K562 (cell line): ENCODE results near the gene SRM. TPM values are rescaled to one million over a fixed set of nuclear protein-coding genes. Genes with fewer than 3 reads are reported as not detected.

Source experiments
- BHLHE40 ChIP-seq: IDR thresholded peaks from 2 replicates; pipeline ENCODE4 v1.6.1; 2011; ENCODE audit warnings: low read length, improper control_type of control experiment
- C11orf30 ChIP-seq: fragments of 450-650 bp; IDR thresholded peaks from 2 replicates; pipeline ENCODE4 v1.6.1; 2016; ENCODE audit warnings: low read depth, mild to moderate bottlenecking
- EP400 ChIP-seq: fragments of 450-650 bp; IDR thresholded peaks from 2 replicates; pipeline ENCODE4 v1.6.1; 2017; ENCODE audit warnings: antibody characterized with exemption, mild to moderate bottlenecking, moderate library complexity
- KLF16 ChIP-seq: IDR thresholded peaks from 2 replicates; pipeline ENCODE4 v1.6.1; 2016; ENCODE audit warnings: antibody characterized with exemption
- ZBTB43 ChIP-seq: sonication (generic); formaldehyde crosslinking; IDR thresholded peaks from 2 replicates; pipeline ENCODE4 v1.8.0; 2023; ENCODE audit warnings: mild to moderate bottlenecking, missing genetic modification reagents
- ZNF274 ChIP-seq: IDR thresholded peaks from 2 replicates; pipeline ENCODE4 v1.6.1; 2011; ENCODE audit warnings: low read depth, mild to moderate bottlenecking, low read length, moderate library complexity, borderline replicate concordance
- ZNF518B ChIP-seq: fragments of 250-450 bp; sonication (Bioruptor Pico); IDR thresholded peaks from 2 replicates; pipeline ENCODE4 v1.5.0; 2021; ENCODE audit warnings: mild to moderate bottlenecking, moderate library complexity
- ZNF655 ChIP-seq: fragments of 250-450 bp; sonication (Bioruptor Pico); IDR thresholded peaks from 2 replicates; pipeline ENCODE4 v1.5.0; 2021
- ZNF668 ChIP-seq: fragments of 250-450 bp; sonication (Bioruptor Pico); IDR thresholded peaks from 2 replicates; pipeline ENCODE4 v1.8.0; 2022; ENCODE audit warnings: mild to moderate bottlenecking, inconsistent platforms
- ZNF778 ChIP-seq: fragments of 450-650 bp; formaldehyde crosslinking; IDR thresholded peaks from 2 replicates; pipeline ENCODE4 v1.4.0; 2020; ENCODE audit warnings: mild to moderate bottlenecking, moderate library complexity
- polyA plus RNA-seq, 8 experiments: library from polyadenylated mRNA; depleted of rRNA in 4 of 8; stranded (reverse) in 5 of 8; unstranded in 3 of 8; fragments of >200 nt; fragmentation: Nextera tagmentation in 2 of 8; fragmentation: Illumina TruSeq in 1 of 8; extraction: Ambion mirVana in 2 of 8; extraction: Trizol in 1 of 8; gene quantifications; 2 replicates each; pipeline versions ENCODE4 v1.2.1 to v1.2.3, GENCODE V29; 2011 to 2014; ENCODE audit warnings: inconsistent platforms in 1 of 8, missing spikeins in 1 of 8
- total RNA-seq, 7 experiments: library from RNA; depleted of rRNA in 6 of 7; stranded (reverse); fragments of >200 nt in 6 of 7; fragmentation: Illumina TruSeq in 2 of 7; extraction: Trizol in 2 of 7; gene quantifications; 2 replicates each; pipeline versions ENCODE4 v1.2.1 to v1.2.3, GENCODE V29; 2011 to 2021; ENCODE audit warnings: low replicate concordance in 1 of 7
- TF ChIP-seq, protein P1 (sequence below): fragments of 250-450 bp; sonication (Bioruptor Pico); IDR thresholded peaks from 2 replicates; pipeline ENCODE4 v1.5.0; 2021
- TF ChIP-seq, protein P2 (sequence below), 2 experiments: IDR thresholded peaks; 2 replicates each; pipeline ENCODE4 v1.6.1; 2012; ENCODE audit warnings: improper control_type of control experiment in 2 of 2, low read depth in 2 of 2, low read length in 2 of 2, borderline replicate concordance in 1 of 2
- TF ChIP-seq, protein P3 (sequence below): fragments of 450-650 bp; formaldehyde crosslinking; IDR thresholded peaks from 2 replicates; pipeline ENCODE4 v1.4.0; 2020; ENCODE audit warnings: mild to moderate bottlenecking, moderate library complexity

Gene SRM
- total and polyA plus RNA-seq, 9 of the 15 experiments (the other 6 are each of a cell fraction or from before 2014, with no cell fraction given) = 23.9 to 373 (median 82.5) TPM

- TF ChIP-seq ZBTB43 (CRISPR knock-in tag) (no peak), ZNF655 (CRISPR knock-in tag) (no peak), ZNF778 (no peak), KLF16 (no peak), ZNF274 (no peak), ZNF518B (CRISPR knock-in tag) (no peak), BHLHE40 (peak; percentile 82), EP400 (no peak), ZNF668 (CRISPR knock-in tag) (no peak), C11orf30 (no peak)
- TF ChIP-seq, protein P1, sequence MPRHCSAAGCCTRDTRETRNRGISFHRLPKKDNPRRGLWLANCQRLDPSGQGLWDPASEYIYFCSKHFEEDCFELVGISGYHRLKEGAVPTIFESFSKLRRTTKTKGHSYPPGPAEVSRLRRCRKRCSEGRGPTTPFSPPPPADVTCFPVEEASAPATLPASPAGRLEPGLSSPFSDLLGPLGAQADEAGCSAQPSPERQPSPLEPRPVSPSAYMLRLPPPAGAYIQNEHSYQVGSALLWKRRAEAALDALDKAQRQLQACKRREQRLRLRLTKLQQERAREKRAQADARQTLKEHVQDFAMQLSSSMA (CRISPR knock-in tag) = no peak
- TF ChIP-seq, protein P2, sequence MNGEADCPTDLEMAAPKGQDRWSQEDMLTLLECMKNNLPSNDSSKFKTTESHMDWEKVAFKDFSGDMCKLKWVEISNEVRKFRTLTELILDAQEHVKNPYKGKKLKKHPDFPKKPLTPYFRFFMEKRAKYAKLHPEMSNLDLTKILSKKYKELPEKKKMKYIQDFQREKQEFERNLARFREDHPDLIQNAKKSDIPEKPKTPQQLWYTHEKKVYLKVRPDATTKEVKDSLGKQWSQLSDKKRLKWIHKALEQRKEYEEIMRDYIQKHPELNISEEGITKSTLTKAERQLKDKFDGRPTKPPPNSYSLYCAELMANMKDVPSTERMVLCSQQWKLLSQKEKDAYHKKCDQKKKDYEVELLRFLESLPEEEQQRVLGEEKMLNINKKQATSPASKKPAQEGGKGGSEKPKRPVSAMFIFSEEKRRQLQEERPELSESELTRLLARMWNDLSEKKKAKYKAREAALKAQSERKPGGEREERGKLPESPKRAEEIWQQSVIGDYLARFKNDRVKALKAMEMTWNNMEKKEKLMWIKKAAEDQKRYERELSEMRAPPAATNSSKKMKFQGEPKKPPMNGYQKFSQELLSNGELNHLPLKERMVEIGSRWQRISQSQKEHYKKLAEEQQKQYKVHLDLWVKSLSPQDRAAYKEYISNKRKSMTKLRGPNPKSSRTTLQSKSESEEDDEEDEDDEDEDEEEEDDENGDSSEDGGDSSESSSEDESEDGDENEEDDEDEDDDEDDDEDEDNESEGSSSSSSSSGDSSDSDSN (IDR thresholded peaks at IDR 0.05; ENCODE audit: borderline replicate concordance in 1 of 2, low read depth in 2 of 2, low read length in 2 of 2) = no peak
- TF ChIP-seq, protein P3, sequence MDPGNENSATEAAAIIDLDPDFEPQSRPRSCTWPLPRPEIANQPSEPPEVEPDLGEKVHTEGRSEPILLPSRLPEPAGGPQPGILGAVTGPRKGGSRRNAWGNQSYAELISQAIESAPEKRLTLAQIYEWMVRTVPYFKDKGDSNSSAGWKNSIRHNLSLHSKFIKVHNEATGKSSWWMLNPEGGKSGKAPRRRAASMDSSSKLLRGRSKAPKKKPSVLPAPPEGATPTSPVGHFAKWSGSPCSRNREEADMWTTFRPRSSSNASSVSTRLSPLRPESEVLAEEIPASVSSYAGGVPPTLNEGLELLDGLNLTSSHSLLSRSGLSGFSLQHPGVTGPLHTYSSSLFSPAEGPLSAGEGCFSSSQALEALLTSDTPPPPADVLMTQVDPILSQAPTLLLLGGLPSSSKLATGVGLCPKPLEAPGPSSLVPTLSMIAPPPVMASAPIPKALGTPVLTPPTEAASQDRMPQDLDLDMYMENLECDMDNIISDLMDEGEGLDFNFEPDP (CRISPR knock-in tag) = no peak
Observed at GRCh38 chr1:11052839-11053757, 6.7 kb downstream of the SRM start (continued).
